Head of caudate nucleus (tissue), 42 donors: ENCODE results near the gene PGA4.
"Not testable (repeated sequence)": the region's sequence is repeated elsewhere in the genome, so short reads cannot be mapped to it uniquely, and the experiment has no call there.

Experiments used
- DNase-seq, 42 donors: peaks; one replicate each; pipeline versions ENCODE4 v3.0.0 to v3.0.0-alpha.2; 2020 to 2021; ENCODE audit warnings: mixed read lengths in 7 of 42
- intact Hi-C: fragments of 100-400 bp; cut with DNase I; formaldehyde crosslinking; loops from one replicate; pipeline ENCODE4 v1.15.0; 2022

The PGA4 gene

DNA sequence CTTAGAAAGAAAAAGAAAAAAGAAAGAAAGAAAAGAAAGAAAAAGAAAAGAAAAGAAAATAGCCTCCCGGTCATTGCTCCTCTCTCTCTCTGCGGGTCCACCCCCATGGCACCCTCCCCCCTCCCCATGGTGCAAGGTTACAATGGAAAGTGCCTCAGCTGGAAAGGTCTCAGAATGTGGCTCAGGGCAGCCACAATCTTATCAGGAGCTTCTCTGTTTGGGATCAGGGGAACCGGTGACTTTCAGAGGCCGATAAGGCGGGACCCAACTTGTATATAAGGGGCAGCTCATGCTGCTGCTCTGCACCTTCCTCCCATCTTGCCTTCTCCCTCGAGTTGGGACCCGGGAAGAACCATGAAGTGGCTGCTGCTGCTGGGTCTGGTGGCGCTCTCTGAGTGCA lies at the start of gene PGA4:
Gene PGA4 (plus strand): TSS at position 301 of the 400 bp plus-strand sequence. CDS start 54 bp downstream, at position 355.
- intact Hi-C loops, DNase-seq: not testable (repeated sequence)

- DNase-seq, result peak in 3 of 42 donors; percentile 6 to 28 (median 14)
- intact Hi-C loops, result no loop called here
Measured at GRCh38 chr11:61172356-61172755, 49.8 kb upstream of the PGA4 start.

- peak in 1 of 42 donors; percentile 4 for DNase-seq
- intact Hi-C loops, result no loop called here
Measured at GRCh38 chr11:61172888-61173287, 49.3 kb upstream of the PGA4 start.

DNA sequence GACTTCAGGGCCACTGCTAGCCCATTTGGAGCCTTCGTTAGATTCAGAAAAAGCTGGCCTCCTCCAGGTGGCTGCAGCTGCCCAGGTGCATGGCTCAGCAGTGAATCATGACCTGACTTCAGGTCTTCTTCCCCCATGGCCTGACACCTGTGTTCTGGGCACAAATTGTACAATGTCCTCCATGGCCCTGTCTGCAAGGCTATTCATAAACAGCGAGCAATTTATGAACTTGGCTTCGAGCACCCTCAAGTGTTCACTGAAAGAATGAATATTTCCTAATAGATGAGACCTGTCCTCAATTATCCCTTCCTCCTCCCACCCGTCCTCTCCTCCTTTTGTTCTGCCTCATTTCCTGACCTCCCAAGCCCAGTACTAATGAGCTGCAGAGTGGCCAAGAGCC lies 48.7 kb upstream of the PGA4 start:
- DNase-seq, result peak in 1 of 42 donors; percentile 10
- intact Hi-C loops, result no loop called here

DNA sequence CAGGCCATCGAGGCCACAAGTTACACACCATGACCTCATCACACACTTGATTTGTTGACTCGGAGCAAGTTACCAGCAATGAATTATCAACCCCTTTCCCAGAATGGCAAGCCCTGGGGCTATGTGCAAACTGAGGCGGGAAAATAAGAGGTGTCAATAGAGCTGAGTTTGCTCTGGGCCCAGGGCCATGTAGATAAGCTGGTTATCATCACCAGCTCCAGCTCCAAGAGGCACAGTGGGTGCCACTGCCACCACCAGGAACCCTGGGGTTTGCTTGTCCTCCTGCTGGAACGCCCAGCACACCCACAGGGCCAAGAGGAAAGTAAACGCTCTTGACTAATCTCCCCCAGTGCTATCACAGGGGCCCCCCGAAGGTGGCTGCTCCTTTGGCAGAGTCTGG lies 47.9 kb upstream of the PGA4 start:
- intact Hi-C loops, result no loop called here
- peak in 2 of 42 donors; percentile 16 to 23 for DNase-seq

GRCh38 chr11:61174949-61175348 lies 47.2 kb upstream of the PGA4 start:
- intact Hi-C loops, result no loop called here
- peak in 2 of 42 donors; percentile 6 to 10 for DNase-seq

DNA sequence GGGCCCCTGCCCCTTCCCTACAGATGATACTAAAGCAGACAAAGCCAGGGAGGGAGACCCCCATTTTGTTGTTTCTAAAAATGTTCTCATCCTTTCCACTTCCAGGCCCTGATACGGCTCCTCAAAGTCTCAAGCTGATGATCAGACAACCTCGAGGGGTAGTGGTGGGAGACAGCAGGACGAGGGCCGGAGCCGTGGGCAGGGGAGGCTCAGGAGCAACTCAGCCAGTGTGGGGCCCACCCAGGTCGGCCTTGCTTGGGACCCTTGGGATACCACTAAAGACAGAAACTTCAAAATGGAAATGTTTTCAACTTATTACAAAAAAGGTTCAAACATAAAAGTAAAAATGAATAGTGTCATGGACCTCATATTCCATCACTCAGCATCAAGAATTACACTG lies 45.7 kb upstream of the PGA4 start:
- peak in 1 of 42 donors; percentile 5 for DNase-seq
- intact Hi-C loops, result no loop called here

- peak in 1 of 42 donors; percentile 27 for DNase-seq
- intact Hi-C loops, result loop anchor here (10.0 kb wide), 2 partner anchors 65 to 345 kb away; no protein-coding TSS in a partner anchor
Measured at GRCh38 chr11:61180205-61180604, 41.9 kb upstream of the PGA4 start.

DNA sequence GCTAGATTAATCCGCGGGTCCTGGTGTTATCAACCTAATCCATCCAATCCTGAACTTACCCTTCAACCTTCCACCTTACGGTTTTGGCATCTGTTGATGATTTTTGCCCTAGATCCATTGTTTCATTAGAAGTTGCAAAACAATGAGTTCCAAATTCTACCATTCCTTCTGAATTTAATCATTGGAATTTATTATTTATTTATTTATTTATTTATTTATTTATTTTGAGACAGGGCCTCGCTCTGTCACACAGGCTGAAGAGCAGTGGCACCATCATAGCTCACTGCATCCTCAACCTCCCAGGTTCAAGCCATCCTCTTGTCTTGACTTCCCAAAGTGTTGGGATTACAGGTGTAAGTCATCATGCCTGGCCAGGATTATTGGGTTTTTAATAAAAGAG lies 40.7 kb upstream of the PGA4 start:
- peak in 1 of 42 donors; percentile 12 for DNase-seq
- intact Hi-C loops, result loop anchor here (10.0 kb wide), 2 partner anchors 67 to 347 kb away; no protein-coding TSS in a partner anchor

DNA sequence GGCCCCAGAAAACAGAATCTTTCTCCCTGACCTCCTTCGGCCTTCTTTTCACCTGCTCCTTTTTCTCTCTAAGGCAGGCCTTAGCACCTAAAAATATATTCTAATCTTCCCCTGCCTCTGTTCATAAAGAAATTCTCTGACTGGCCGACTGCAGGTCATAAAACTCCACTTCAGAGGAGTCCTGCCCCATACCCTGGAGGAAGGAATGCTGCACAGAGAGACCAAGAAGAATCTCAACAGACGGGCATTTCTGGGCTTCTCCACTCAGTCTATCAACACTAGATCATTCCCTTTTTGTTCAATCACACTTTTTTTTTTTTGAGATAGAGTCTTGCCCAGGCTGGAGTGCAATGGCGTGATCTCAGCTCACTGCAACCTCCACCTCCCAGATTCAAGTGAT lies 38.5 kb upstream of the PGA4 start:
- intact Hi-C loops, result loop anchor here (10.0 kb wide), 2 partner anchors 69 to 349 kb away; no protein-coding TSS in a partner anchor
- no peak for DNase-seq

DNA sequence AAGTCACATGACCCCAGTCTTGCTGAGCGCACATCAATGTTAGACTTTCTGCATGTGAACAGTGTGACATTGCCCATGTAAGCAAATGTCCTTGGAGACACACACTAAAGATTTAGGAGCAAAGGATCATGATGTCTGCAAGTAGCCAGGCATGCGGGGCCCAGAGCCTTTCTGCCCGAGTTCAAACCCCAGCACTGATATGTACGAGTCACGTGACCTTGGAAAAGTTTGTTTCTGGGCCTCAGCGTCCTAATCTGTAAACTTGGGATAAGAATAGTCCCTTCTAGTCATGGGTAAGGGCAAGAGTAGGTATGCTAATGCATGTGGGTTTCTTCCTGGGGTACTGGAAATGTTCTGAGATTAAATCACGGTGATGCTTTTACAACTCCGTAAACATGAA lies 35.6 kb upstream of the PGA4 start:
- DNase-seq, result no peak
- intact Hi-C loops, result loop anchor here (10.0 kb wide), 2 partner anchors 72 to 352 kb away; no protein-coding TSS in a partner anchor

DNA sequence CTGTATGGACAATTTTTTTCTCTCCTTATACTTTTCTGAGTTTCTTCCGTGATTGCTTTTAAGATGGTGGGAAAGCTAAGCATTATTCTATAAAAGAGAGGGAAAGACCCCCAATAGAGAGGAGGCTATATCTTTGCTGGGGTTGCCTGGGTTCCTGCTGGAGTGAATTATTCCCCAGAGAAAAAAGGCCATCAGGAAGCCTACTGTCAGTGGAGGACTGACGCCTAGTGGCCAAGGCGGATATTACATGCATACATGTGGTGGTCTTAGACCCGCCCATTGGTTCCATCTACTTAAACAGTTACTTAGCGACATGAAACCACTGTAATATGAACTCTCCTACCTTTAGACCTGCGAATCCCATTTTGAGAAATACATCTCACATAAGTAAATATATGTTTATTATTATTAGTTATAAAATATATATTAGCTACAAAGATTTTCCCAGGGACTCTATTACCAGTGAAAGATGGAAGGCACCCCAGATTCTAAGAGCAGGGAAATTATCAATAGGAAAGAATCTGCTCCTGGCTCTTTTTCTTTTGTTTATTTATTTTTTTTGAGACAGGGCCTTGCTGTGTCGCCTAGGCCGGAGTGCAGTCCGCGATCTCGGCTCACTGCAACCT lies 34.5 kb upstream of the PGA4 start:
- DNase-seq, result peak in 41 of 42 donors; percentile 48 to 92 (median 77)
- intact Hi-C loops, result loop anchor here (10.0 kb wide), 2 partner anchors 73 to 353 kb away; no protein-coding TSS in a partner anchor

- intact Hi-C loops, result loop anchor here (10.0 kb wide), 2 partner anchors 75 to 355 kb away; no protein-coding TSS in a partner anchor
- no peak for DNase-seq
Measured at GRCh38 chr11:61189933-61190332, 32.2 kb upstream of the PGA4 start.

DNA sequence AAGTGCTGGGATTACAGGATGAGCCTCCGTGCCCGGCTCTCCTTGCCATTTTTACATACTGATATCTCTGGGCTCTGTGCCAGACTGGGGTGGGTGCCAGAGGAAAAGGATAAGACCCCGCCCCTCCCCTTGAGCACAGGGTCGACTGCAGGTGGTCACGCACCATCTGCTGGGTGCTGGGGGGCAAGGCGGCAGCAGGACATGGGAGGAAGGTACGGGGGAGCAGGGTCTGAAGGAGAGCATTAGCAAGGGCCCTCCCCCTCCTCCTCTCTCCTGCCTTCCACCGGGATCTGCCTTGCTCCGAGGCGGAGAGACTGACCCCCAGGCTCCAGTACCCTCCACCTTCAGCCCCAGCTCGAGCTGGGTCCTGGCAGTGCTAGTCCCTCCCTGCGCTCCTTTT lies 28.6 kb upstream of the PGA4 start:
- intact Hi-C loops, result no loop called here
- DNase-seq, result no peak

- DNase-seq, result no peak
- intact Hi-C loops, result no loop called here
Measured at GRCh38 chr11:61194169-61194671, 27.9 kb upstream of the PGA4 start.

DNA sequence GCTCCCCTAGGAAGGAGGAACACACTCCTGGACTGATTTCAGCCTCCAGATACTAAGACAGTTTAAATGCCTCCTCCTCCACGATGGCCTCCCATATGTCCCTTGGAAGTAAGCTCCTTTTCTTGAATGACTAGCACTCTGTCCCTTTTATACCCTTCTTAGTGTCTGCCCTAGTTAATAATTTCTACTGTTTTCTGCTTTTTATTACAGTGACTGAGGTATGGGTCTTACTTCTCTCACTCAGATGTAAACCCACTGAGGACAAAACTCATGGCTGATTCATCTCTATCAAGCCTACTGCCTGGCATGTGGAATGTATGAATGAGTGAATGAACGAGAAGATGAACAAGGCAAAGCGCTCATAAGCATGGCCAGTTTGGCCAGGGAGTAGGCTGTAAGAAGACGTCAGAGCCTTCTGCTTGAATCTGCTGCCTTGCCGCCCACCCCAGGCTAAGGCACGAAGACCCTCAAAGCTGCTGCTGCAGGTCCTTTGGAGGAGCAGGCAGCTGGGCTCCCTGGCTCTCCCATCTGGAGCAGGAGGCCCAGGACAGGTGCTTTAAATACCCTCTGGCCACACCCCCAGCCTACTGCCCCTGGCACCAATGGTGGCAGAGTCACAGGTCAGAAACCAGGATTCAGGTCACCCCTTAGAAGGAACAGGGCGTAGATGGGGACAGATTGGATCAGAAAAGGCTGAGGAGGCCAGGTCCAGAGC lies 27.0 kb upstream of the PGA4 start:
- DNase-seq, result no peak
- intact Hi-C loops, result no loop called here

- intact Hi-C loops, result no loop called here
- peak in 1 of 42 donors; percentile 37 for DNase-seq
Measured at GRCh38 chr11:61195719-61196118, 26.4 kb upstream of the PGA4 start.

- peak in 1 of 42 donors; percentile 2 for DNase-seq
- intact Hi-C loops, result no loop called here
Measured at GRCh38 chr11:61198361-61198760, 23.8 kb upstream of the PGA4 start.

DNA sequence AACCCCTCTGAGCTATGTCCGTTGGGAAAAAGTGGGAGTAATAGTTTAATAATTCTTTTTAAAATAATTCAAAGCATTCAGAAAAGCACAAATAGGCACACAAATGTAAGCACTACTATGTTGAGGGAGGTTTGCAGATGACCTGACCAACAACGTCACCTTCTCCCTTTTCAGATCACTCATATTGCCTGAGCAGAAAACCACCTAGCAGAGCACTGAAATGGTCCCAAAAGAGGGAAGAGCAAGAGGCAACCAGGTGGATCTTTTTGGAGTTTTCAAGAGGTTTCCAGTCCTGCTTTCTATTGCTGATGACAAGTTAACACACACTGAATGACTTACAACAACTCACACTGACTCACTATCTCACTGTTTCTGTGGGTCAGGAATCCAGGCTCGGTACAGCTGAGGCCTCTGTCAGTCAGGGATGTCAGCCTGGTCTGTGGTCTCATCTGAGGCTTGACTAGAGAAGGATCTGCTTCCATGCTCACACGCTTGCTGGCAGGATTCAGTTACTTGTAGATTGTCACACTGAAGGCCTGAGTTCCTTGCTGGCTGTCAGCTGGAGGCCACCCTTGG lies 23.1 kb upstream of the PGA4 start:
- intact Hi-C loops, result no loop called here
- peak in 1 of 42 donors; percentile 3 for DNase-seq

GRCh38 chr11:61201476-61201875 lies 20.7 kb upstream of the PGA4 start:
- no peak for DNase-seq
- intact Hi-C loops, result no loop called here
